ACC112 (cell line): ENCODE measurements around the gene CTTNBP2NL.

Experiments
- H2AFZ ChIP-seq: fragments of 200-600 bp; sonication (generic); one replicate; pipeline ENCODE4 v1.6.0; 2017; ENCODE audit warnings: antibody characterized with exemption, low read length; ENCODE audit not compliant: unreplicated experiment
- H3K27ac ChIP-seq: fragments of 200-600 bp; sonication (generic); 2 replicates; pipeline ENCODE4 v1.5.1; 2014; ENCODE audit warnings: low read depth, mild to moderate bottlenecking, antibody characterized with exemption, low read length, moderate library complexity
- H3K27me3 ChIP-seq: fragments of 200-600 bp; sonication (generic); 2 replicates; pipeline ENCODE4 v1.6.1; 2014; ENCODE audit warnings: mild to moderate bottlenecking, antibody characterized with exemption, low read length, moderate library complexity, mixed read lengths; ENCODE audit not compliant: insufficient read depth
- H3K36me3 ChIP-seq: fragments of 200-600 bp; sonication (generic); 2 replicates; pipeline ENCODE4 v1.6.1; 2016; ENCODE audit warnings: mild to moderate bottlenecking, antibody characterized with exemption, low read length, moderate library complexity, mixed read lengths; ENCODE audit not compliant: insufficient read depth
- H3K4me1 ChIP-seq: fragments of 200-600 bp; sonication (generic); one replicate; pipeline ENCODE4 v1.6.1; 2016; ENCODE audit warnings: low read length, mixed read lengths; ENCODE audit not compliant: insufficient read depth, unreplicated experiment, control insufficient read depth
- H3K4me3 ChIP-seq: fragments of 200-600 bp; sonication (generic); 2 replicates; pipeline ENCODE4 v1.5.1; 2014; ENCODE audit warnings: mild to moderate bottlenecking, low read depth, low read length
- H3K79me2 ChIP-seq: fragments of 200-600 bp; sonication (generic); one replicate; pipeline ENCODE4 v1.6.0; 2016; ENCODE audit warnings: low read length; ENCODE audit not compliant: control insufficient read depth, unreplicated experiment, insufficient read depth

Gene CTTNBP2NL, protein sequence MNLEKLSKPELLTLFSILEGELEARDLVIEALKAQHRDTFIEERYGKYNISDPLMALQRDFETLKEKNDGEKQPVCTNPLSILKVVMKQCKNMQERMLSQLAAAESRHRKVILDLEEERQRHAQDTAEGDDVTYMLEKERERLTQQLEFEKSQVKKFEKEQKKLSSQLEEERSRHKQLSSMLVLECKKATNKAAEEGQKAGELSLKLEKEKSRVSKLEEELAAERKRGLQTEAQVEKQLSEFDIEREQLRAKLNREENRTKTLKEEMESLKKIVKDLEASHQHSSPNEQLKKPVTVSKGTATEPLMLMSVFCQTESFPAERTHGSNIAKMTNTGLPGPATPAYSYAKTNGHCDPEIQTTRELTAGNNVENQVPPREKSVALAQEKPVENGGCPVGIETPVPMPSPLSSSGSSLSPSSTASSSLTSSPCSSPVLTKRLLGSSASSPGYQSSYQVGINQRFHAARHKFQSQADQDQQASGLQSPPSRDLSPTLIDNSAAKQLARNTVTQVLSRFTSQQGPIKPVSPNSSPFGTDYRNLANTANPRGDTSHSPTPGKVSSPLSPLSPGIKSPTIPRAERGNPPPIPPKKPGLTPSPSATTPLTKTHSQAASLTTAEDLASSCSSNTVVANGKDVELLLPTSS

DNA sequence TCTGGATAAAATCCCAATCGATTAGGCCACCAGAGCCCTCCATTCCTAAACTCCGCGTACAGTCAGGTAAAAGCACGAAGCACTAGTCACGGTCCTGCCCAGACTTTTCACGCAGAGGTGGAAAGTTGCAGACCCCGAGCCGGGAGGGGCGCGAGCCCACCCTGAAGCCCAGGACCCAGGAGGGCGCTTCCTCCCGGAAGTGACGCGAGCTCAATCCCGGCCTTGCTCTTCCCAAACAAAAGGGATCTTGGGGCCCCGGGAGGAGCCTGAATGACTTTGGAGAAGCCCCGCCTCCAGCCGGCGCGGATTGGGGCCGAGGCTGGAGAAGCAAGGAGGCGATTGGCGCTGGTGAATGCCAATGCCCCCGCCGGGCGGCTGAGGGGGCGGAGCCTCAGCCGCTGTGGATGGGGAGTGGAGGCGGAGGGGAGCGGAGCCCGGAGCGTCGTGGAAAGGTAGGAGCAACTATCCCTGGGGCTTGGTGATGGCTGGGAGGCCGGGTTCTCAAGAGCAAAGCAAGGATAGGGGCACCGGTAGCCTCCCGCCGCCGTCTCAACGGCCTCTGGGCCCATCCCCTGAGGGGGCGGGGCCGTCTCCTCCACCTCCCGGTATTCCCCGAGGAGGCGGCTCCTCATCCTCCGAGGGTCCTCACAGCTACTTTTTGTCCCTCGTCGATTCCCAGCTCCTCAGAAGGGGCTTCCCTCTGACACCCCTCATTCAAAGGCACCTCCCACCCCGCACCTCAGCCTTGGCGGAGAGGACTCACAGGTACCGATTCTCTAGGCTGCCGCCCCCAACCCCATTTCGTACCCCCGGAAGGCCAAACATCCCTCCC is at the start of gene CTTNBP2NL:
CTTNBP2NL (plus strand) TSS at position 394 of the 832 bp plus-strand sequence. CDS start 19,952 bp downstream, outside the sequence.
- peaks cover 59% of the 10 kb centered on the region for H3K4me1 ChIP-seq
- H2AFZ ChIP-seq: peak within 1 kb of the TSS; percentile 99
- H3K36me3 ChIP-seq: no peaks in the 10 kb centered on the region
- H3K79me2 ChIP-seq: peaks cover 66% of the 10 kb centered on the region
- peak within 1 kb of the TSS; percentile 98 for H3K4me3 ChIP-seq
- H3K27me3 ChIP-seq: no peaks in the 10 kb centered on the region
- H3K27ac ChIP-seq: peak within 1 kb of the TSS; percentile 94

DNA sequence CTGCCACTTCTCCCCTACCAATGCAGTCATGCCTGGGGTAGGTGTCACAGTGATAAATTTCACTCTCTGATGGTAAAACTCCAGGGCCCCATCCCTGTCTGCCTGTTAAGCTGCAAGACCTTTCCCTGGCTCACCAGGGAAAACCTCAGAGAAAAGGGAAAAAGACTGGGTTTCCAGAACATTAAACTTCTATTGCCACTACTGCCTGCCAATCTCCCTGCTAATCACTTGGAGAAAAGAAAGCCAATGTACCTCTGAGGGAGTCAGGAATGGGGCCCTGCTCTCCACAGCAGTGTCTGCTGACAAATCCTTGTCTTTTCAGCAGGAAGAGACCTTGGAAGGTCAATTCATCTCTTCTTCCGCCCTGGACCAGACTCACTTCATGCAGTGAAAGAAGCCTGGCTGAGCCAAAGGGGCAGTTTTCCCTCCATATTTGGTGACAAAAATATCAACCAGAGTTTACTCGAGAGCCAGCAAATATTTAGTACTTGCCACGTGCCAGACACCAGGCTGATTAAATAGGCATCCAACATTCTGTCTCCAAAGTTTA is 49.1 kb upstream of the CTTNBP2NL start:
- Histone ChIP-seq H3K4me3 (no peak overlapping the region), H3K27ac (no peak overlapping the region), H3K79me2 (no peaks in the 10 kb centered on the region), H3K27me3 (peaks cover 13% of the 10 kb centered on the region), H3K36me3 (no peaks in the 10 kb centered on the region), H3K4me1 (no peaks in the 10 kb centered on the region), H2AFZ (no peak overlapping the region)

DNA sequence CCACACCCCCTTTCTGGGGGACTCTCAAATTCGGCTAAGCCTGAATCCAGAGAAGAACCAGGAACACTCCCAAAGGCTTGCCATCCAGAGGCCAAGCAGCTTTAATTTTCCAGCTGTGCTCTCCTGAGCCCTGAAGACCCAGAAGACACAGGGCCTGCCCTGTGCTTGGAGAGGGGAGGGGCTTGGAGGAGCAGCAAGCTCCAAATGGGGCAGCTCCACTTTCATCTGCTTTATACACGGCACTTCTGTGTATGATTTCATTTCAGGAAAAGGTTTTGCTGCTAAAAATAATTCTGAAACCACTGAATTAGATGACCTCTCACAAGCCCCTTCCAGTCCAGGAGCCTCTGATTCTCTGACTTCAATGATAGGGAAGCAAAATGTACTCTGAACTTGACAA is 39.2 kb upstream of the CTTNBP2NL start:
- Histone ChIP-seq H3K79me2 (no peaks in the 10 kb centered on the region), H3K36me3 (no peaks in the 10 kb centered on the region), H3K4me3 (no peak overlapping the region), H3K27me3 (no peaks in the 10 kb centered on the region), H2AFZ (no peak overlapping the region), H3K4me1 (peaks cover 22% of the 10 kb centered on the region), H3K27ac (no peak overlapping the region)

DNA sequence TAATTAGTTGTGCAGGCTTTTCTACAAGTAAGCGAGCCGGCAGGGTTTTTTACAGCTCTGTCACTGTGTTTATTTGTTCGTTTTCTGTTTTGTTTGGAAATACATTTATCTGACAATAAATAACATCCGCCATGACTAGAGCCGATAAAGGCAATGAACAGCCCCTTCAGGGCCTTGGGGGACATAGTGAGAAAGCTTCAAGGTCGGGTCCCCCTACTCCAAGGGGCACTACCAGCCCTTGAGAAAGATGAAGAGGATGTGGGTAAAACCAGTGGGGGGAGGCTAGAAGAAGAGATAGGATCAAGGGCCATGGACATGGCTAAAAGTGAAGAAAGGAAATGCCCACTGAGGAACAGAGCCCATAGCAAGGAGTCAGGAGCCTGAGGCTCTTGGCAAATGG is 38.5 kb upstream of the CTTNBP2NL start:
- Histone ChIP-seq H3K4me3 (no peak overlapping the region), H2AFZ (no peak overlapping the region), H3K36me3 (no peaks in the 10 kb centered on the region), H3K27ac (no peak overlapping the region), H3K4me1 (peaks cover 22% of the 10 kb centered on the region), H3K79me2 (no peaks in the 10 kb centered on the region), H3K27me3 (no peaks in the 10 kb centered on the region)

DNA sequence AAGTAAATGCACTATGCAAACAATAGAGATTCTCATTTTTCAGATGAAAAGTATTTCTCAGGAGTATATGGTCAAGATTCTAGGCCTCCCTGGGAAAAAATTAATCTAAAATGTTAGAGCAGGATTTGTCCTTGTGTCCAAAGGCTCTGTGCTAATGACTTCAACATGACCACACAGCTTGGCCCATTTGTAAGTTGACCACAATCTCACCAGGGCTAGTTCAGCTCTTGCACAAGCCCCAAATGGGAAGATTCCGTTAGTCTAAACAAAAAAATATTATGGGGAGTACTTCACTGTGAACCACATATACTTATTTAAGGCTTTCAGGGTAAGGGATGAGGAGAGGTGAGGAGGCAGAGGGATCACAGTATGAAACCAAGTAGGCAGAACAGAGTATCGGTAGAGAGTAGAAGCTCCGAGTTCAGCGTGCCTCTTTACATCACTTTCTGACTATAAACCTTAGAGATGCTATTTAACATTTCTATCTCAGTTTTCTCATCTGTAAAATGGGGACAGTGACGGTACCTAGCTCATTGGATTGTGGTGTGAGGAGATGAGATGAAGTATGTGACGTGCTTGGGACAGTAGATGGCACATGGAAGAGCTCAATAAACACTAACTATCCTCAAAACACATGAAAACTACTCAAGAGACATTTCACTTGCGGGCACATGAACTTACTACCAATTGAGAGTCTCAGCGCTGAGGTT is 37.8 kb upstream of the CTTNBP2NL start:
- Histone ChIP-seq H3K27ac (no peak overlapping the region), H3K4me3 (no peak overlapping the region), H2AFZ (no peak overlapping the region), H3K79me2 (no peaks in the 10 kb centered on the region), H3K4me1 (peaks cover 22% of the 10 kb centered on the region), H3K27me3 (no peaks in the 10 kb centered on the region), H3K36me3 (no peaks in the 10 kb centered on the region)

DNA sequence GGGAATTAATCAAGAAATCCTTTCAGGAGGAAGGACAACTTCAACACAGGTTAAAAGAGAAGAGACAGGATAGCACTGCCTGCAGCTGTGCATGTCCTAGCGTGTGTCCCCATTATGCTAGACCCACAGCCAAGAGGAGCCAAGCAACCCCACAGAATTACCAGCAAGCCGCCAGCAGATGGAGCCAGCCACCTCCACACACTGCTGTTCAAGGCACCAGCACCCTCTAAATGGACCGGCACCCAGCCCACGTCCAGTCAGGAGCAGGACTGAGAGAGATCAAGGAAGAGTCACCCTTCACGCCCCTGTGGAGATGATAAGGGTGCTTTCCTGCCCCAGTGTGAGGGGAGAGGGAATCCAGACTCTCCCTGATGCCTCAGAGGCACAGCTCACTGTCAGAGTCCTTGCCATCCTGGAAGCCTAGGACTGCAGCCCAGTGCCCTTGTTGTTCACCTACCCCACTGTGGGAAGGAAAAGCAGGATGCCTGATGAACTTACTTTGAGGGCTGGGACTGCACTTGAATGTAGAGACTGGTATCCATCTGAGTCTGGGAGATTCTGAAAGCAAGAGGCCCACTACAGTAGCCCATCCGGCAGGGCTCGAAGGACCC is 37.1 kb upstream of the CTTNBP2NL start:
- Histone ChIP-seq H3K27ac (no peak overlapping the region), H3K36me3 (no peaks in the 10 kb centered on the region), H3K79me2 (no peaks in the 10 kb centered on the region), H3K27me3 (no peaks in the 10 kb centered on the region), H2AFZ (no peak overlapping the region), H3K4me3 (no peak overlapping the region; the same call in 1 of the 2 replicates), H3K4me1 (peaks cover 22% of the 10 kb centered on the region)

DNA sequence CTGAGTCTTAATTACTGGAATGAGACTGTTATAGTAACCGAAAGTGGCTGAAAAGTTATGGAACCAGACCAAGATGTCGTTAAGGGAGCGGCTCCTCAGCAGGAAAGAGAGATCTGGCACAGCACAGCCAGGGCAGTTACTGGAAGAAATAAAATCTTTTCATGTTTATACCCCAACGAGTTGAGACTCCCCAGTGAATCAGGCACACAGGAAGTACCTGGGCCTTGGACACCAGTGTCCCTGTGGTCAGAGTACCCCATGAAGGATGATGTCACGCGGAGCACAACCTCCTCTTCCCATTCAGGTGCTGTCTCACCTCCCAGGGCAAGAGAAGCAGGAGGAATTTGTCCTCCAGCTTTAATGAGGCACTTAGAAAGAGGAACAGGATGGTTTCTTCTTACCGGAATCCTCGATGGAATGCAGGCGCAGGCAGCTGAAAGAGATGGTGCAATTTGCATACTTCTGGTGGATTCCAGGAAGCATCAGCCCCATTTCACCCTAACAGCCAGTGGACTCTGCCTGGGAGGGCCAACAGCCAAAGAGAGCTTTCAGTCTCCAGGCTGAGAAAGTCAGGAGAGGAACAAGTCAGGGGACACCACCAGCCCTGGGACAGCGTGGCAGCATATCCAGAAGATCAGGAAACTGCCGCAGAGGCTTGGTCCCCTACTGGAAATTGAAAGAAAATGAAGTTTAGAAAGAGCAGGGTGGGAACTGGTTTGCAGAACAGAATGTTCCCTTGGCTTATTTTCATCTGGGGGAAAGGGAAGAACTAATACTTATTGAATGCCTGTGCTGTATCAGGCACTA is 35.9 kb upstream of the CTTNBP2NL start:
- peak overlapping the region; percentile 90 for H2AFZ ChIP-seq
- H3K4me1 ChIP-seq: peaks cover 22% of the 10 kb centered on the region
- no peaks in the 10 kb centered on the region for H3K36me3 ChIP-seq
- H3K4me3 ChIP-seq: peak overlapping the region; percentile 63
- no peaks in the 10 kb centered on the region for H3K27me3 ChIP-seq
- H3K79me2 ChIP-seq: no peaks in the 10 kb centered on the region
- H3K27ac ChIP-seq: peak overlapping the region; percentile 80

DNA sequence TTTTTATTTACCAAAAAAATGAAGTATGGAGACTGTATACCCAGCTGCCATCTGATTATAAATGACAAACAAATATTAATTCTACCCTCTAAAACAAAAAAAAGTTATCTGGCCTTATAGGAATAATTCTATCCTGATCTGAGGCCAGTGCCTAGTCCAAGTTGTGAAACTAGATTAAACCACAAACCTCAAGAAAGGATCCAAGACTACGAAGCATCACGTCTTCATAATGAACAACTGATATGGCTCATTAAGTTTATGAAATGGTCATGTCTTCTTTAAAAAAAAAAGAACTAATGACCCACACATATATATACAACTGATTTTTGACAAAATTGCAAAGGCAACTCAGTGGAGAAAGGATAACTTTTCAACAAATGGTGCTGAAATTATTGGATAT is 32.4 kb upstream of the CTTNBP2NL start:
- H2AFZ ChIP-seq: no peak overlapping the region
- H3K36me3 ChIP-seq: no peaks in the 10 kb centered on the region
- H3K4me1 ChIP-seq: peaks cover 22% of the 10 kb centered on the region
- no peaks in the 10 kb centered on the region for H3K79me2 ChIP-seq
- H3K4me3 ChIP-seq: no peak overlapping the region
- peaks cover 6% of the 10 kb centered on the region; the same call in 1 of the 2 replicates for H3K27me3 ChIP-seq
- no peak overlapping the region for H3K27ac ChIP-seq

DNA sequence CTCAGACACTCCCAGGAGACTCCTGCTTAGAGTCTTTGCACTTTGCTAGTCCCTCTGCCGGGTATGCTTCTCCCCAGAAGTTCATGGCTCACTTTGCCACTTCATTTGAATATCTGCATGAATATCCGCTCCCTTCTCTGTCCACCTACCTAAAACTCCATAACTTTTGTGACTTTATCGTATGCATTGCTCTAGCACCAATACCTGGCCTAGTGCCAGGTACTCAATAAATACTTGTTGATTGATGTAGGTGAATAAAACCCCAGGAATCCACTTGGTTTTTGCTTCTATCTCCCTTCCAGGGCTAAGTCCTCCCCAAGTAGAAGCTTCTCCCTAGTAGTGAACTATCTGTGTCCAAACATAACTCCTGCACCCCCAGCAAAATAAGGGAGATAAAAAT is 27.8 kb upstream of the CTTNBP2NL start:
- Histone ChIP-seq H2AFZ (no peak overlapping the region), H3K4me3 (no peak overlapping the region), H3K4me1 (no peaks in the 10 kb centered on the region), H3K27ac (no peak overlapping the region), H3K27me3 (peaks cover 6% of the 10 kb centered on the region; the same call in 1 of the 2 replicates), H3K79me2 (no peaks in the 10 kb centered on the region), H3K36me3 (no peaks in the 10 kb centered on the region)
